ENCODE results near the gene AGRN.
"Not testable (repeated sequence)": the region's sequence is repeated elsewhere in the genome, so short reads cannot be mapped to it uniquely, and the experiment has no call there.

The AGRN gene

DNA sequence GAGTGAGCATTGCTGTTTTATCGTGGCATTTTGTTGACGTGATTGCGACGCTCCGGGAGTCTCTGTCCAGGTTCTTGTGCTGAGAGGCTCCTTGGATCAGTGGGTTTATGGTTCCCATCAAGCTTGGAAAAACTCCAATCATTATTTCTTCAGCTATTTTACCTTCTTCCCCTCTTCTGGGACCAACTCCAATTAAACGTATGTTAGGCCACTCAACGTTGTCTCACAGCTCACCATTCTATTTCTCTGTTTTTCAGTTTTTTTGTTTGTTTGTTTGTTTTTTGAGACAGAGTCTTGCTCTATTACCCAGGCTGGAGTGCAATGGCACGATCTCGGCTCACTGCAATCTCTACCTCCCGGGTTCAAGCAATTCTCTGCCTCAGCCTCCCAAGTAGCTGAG lies 28.0 kb upstream of the AGRN start:
- Histone ChIP-seq H3K27ac (ENCODE audit: low read depth, low read length) (no peak overlapping the region), H4K91ac (ENCODE audit: low read depth, low read length) (no peak overlapping the region), H3K4me2 (ENCODE audit: low read length) (no peak overlapping the region), H4K8ac (ENCODE audit: low read depth, low read length) (no peak overlapping the region), H4K12ac (ENCODE audit: low read depth, low read length) (no peak overlapping the region), H3K23ac (ENCODE audit: low read length) (no peak overlapping the region), H2BK5ac (ENCODE audit: low read depth, low read length, poor library complexity) (no peak overlapping the region), H2BK120ac (ENCODE audit: insufficient read depth, low read length, poor library complexity) (no peak overlapping the region), H2AFZ (ENCODE audit: insufficient read depth, low read length, poor library complexity) (no peak overlapping the region), H3K79me1 (ENCODE audit: low read length) (peaks cover 1% of the 10 kb centered on the region), H3K4me3 (ENCODE audit: low read depth, low read length) (no peak overlapping the region), H2AK5ac (ENCODE audit: low read length) (no peak overlapping the region), H2BK12ac (ENCODE audit: low read length) (no peak overlapping the region), H3K27me3 (ENCODE audit: insufficient read depth, low read length) (peaks cover 6% of the 10 kb centered on the region), H3K4ac (ENCODE audit: low read depth, low read length) (no peak overlapping the region), H3K9ac (ENCODE audit: low read length) (no peak overlapping the region), H3K14ac (ENCODE audit: low read length) (no peak overlapping the region), H3K79me2 (ENCODE audit: control insufficient read depth, insufficient read depth, low read length, poor library complexity) (no peaks in the 10 kb centered on the region), H3K4me1 (ENCODE audit: control insufficient read depth in 1 of 2, insufficient read depth in 2 of 2, low read length in 2 of 2) (peaks cover 0 to 2% of the 10 kb centered on the region in 2 experiments), H3K18ac (ENCODE audit: low read length) (no peak overlapping the region), H3K9me3 (ENCODE audit: insufficient read depth, low read depth, low read length) (peaks cover 11% of the 10 kb centered on the region), H3K36me3 (ENCODE audit: control insufficient read depth in 1 of 2, insufficient read depth in 2 of 2, low read length in 2 of 2) (no peaks in the 10 kb centered on the region)
- WGBS (ENCODE audit: extremely low coverage, insufficient coverage, insufficient read length) = no CpG with 5 or more reads among the region's 10 CpGs
- no peak for DNase-seq

DNA sequence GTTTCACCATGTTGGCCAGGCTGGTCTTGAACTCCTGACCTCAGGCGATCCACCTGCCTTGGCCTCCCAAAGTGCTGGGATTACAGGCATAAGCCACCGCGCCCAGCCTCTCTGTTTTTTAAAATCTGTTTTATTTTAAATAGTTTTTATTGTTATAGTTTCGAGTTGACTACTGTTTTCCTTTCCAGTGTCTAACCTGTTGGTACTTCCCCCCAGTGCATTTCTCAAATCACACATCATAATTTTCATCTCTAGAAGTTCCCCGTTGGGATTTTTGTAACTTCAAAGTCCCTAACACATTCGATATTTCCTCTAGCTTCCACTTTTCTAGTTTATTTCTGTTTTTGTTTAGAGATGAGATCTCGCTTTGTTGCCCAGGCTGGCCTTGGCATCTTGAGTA lies 27.6 kb upstream of the AGRN start:
- H2BK12ac ChIP-seq (ENCODE audit: low read length) = no peak overlapping the region
- no peak overlapping the region for H3K27ac ChIP-seq (ENCODE audit: low read depth, low read length)
- H4K8ac ChIP-seq (ENCODE audit: low read depth, low read length) = no peak overlapping the region
- no peak overlapping the region for H3K4me3 ChIP-seq (ENCODE audit: low read depth, low read length)
- peaks cover 0 to 2% of the 10 kb centered on the region in 2 experiments for H3K4me1 ChIP-seq (ENCODE audit: control insufficient read depth in 1 of 2, insufficient read depth in 2 of 2, low read length in 2 of 2)
- H3K36me3 ChIP-seq (ENCODE audit: control insufficient read depth in 1 of 2, insufficient read depth in 2 of 2, low read length in 2 of 2) = no peaks in the 10 kb centered on the region
- H3K27me3 ChIP-seq (ENCODE audit: insufficient read depth, low read length) = peaks cover 7% of the 10 kb centered on the region
- peaks cover 1% of the 10 kb centered on the region for H3K79me1 ChIP-seq (ENCODE audit: low read length)
- H4K12ac ChIP-seq (ENCODE audit: low read depth, low read length) = no peak overlapping the region
- H3K18ac ChIP-seq (ENCODE audit: low read length) = no peak overlapping the region
- no peak overlapping the region for H3K4ac ChIP-seq (ENCODE audit: low read depth, low read length)
- H3K23ac ChIP-seq (ENCODE audit: low read length) = no peak overlapping the region
- no peak overlapping the region for H4K91ac ChIP-seq (ENCODE audit: low read depth, low read length)
- no peaks in the 10 kb centered on the region for H3K79me2 ChIP-seq (ENCODE audit: control insufficient read depth, insufficient read depth, low read length, poor library complexity)
- H2AK5ac ChIP-seq (ENCODE audit: low read length) = no peak overlapping the region
- H2BK120ac ChIP-seq (ENCODE audit: insufficient read depth, low read length, poor library complexity) = no peak overlapping the region
- H2AFZ ChIP-seq (ENCODE audit: insufficient read depth, low read length, poor library complexity) = no peak overlapping the region
- DNase-seq = no peak
- no CpG with 5 or more reads among the region's 7 CpGs for WGBS (ENCODE audit: extremely low coverage, insufficient coverage, insufficient read length)
- no peak overlapping the region for H3K4me2 ChIP-seq (ENCODE audit: low read length)
- peaks cover 13% of the 10 kb centered on the region for H3K9me3 ChIP-seq (ENCODE audit: insufficient read depth, low read depth, low read length)
- H2BK5ac ChIP-seq (ENCODE audit: low read depth, low read length, poor library complexity) = no peak overlapping the region
- no peak overlapping the region for H3K9ac ChIP-seq (ENCODE audit: low read length)
- no peak overlapping the region for H3K14ac ChIP-seq (ENCODE audit: low read length)

DNA sequence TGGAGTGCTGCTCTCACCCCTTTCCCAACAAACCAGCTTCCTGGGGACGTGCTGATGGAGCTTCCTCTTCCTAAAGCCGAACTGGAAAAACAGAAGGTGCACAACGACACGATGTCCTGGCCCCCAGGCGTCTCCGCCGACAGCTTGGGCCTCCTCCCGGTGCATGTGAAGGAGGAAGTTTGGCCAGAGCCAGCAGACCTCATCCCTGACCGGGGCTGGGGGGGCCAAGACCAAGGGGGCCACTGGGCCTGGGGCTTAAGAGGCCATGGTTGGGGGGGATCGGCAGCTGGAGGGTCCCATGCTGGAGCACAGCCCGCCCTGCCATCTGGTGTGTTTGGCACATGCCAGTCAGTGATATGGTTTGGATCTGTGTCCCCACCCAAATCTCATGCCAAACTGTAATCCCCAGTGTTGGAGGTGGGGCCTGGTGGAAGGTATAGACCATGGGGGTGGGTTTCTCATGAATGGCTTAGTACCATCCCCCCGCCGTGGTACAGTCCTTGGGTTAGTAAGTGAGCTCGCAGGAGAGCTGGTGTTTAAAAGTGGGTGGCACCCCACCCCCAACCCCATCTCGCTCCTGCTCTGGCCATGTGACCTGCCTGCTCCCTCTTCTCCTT lies 26.4 kb upstream of the AGRN start:
- Histone ChIP-seq H3K4me3 (ENCODE audit: low read depth, low read length) (no peak overlapping the region), H3K79me1 (ENCODE audit: low read length) (peaks cover 1% of the 10 kb centered on the region), H2AK5ac (ENCODE audit: low read length) (no peak overlapping the region), H3K4me1 (ENCODE audit: control insufficient read depth in 1 of 2, insufficient read depth in 2 of 2, low read length in 2 of 2) (peaks cover under 1 to 9% of the 10 kb centered on the region in 2 experiments), H3K79me2 (ENCODE audit: control insufficient read depth, insufficient read depth, low read length, poor library complexity) (no peaks in the 10 kb centered on the region), H3K23ac (ENCODE audit: low read length) (no peak overlapping the region), H4K8ac (ENCODE audit: low read depth, low read length) (no peak overlapping the region), H2BK12ac (ENCODE audit: low read length) (no peak overlapping the region), H3K18ac (ENCODE audit: low read length) (no peak overlapping the region), H4K12ac (ENCODE audit: low read depth, low read length) (no peak overlapping the region), H3K27me3 (ENCODE audit: insufficient read depth, low read length) (peaks cover 19% of the 10 kb centered on the region), H3K36me3 (ENCODE audit: control insufficient read depth in 1 of 2, insufficient read depth in 2 of 2, low read length in 2 of 2) (peaks cover 0 to 2% of the 10 kb centered on the region in 2 experiments), H2AFZ (ENCODE audit: insufficient read depth, low read length, poor library complexity) (no peak overlapping the region), H4K91ac (ENCODE audit: low read depth, low read length) (no peak overlapping the region), H3K4ac (ENCODE audit: low read depth, low read length) (no peak overlapping the region), H3K14ac (ENCODE audit: low read length) (no peak overlapping the region), H3K9me3 (ENCODE audit: insufficient read depth, low read depth, low read length) (peaks cover 13% of the 10 kb centered on the region), H3K27ac (ENCODE audit: low read depth, low read length) (no peak overlapping the region), H3K4me2 (ENCODE audit: low read length) (no peak overlapping the region), H3K9ac (ENCODE audit: low read length) (no peak overlapping the region), H2BK5ac (ENCODE audit: low read depth, low read length, poor library complexity) (no peak overlapping the region), H2BK120ac (ENCODE audit: insufficient read depth, low read length, poor library complexity) (no peak overlapping the region)
- no peak for DNase-seq
- WGBS (ENCODE audit: extremely low coverage, insufficient coverage, insufficient read length) = no CpG with 5 or more reads among the region's 15 CpGs

DNA sequence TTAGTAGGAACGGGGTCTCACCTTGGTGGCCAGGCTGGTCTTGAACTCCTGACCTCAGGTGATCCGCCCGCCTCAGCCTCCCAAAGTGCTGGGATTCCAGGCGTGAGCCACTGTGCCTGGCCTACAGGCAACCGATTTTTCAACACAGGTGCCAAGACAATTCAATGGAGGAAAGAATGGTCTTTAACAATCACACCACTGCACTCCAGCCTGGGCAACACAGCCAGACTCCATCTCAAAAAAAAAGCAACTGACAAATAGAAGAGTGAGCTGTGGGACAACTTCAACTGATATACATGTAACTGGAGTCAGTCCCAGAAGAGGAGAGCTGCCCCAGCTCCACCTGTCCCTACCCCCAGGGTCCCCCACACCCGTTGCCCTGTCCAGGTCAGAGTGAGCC lies 25.4 kb upstream of the AGRN start:
- not testable (repeated sequence) for H3K9ac ChIP-seq (ENCODE audit: low read length); H2BK5ac ChIP-seq (ENCODE audit: low read depth, low read length, poor library complexity); H2AFZ ChIP-seq (ENCODE audit: insufficient read depth, low read length, poor library complexity); H3K4me3 ChIP-seq (ENCODE audit: low read depth, low read length); H2BK12ac ChIP-seq (ENCODE audit: low read length); H3K14ac ChIP-seq (ENCODE audit: low read length); H3K36me3 ChIP-seq (ENCODE audit: control insufficient read depth in 1 of 2, insufficient read depth in 2 of 2, low read length in 2 of 2); DNase-seq; H4K8ac ChIP-seq (ENCODE audit: low read depth, low read length); H2AK5ac ChIP-seq (ENCODE audit: low read length); H4K91ac ChIP-seq (ENCODE audit: low read depth, low read length); H3K79me1 ChIP-seq (ENCODE audit: low read length); H3K18ac ChIP-seq (ENCODE audit: low read length); H3K79me2 ChIP-seq (ENCODE audit: control insufficient read depth, insufficient read depth, low read length, poor library complexity); H4K12ac ChIP-seq (ENCODE audit: low read depth, low read length); H2BK120ac ChIP-seq (ENCODE audit: insufficient read depth, low read length, poor library complexity); H3K4me2 ChIP-seq (ENCODE audit: low read length); H3K4me1 ChIP-seq (ENCODE audit: control insufficient read depth in 1 of 2, insufficient read depth in 2 of 2, low read length in 2 of 2); H3K27ac ChIP-seq (ENCODE audit: low read depth, low read length); H3K4ac ChIP-seq (ENCODE audit: low read depth, low read length); H3K23ac ChIP-seq (ENCODE audit: low read length)
- H3K9me3 ChIP-seq (ENCODE audit: insufficient read depth, low read depth, low read length) = peaks cover 13% of the 10 kb centered on the region
- H3K27me3 ChIP-seq (ENCODE audit: insufficient read depth, low read length) = peaks cover 29% of the 10 kb centered on the region
- WGBS (ENCODE audit: extremely low coverage, insufficient coverage, insufficient read length) = no CpG with 5 or more reads among the region's 6 CpGs

Measured in trophoblast cell (in vitro differentiated cells and primary cell).